Femur (tissue), 1 donor: ENCODE results near the gene FCRL2.

Experiments used
- DNase-seq: peaks from one replicate; pipeline ENCODE4 v3.0.0-alpha.2; 2017

FCRL2 gene, protein sequence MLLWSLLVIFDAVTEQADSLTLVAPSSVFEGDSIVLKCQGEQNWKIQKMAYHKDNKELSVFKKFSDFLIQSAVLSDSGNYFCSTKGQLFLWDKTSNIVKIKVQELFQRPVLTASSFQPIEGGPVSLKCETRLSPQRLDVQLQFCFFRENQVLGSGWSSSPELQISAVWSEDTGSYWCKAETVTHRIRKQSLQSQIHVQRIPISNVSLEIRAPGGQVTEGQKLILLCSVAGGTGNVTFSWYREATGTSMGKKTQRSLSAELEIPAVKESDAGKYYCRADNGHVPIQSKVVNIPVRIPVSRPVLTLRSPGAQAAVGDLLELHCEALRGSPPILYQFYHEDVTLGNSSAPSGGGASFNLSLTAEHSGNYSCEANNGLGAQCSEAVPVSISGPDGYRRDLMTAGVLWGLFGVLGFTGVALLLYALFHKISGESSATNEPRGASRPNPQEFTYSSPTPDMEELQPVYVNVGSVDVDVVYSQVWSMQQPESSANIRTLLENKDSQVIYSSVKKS

GRCh38 chr1:157776971-157777391, at the start of gene FCRL2:
Gene FCRL2, minus strand, starts transcription at chr1:157777132. Its CDS starts 59 bp downstream, at chr1:157777073.
- DNase-seq = no peak

- DNase-seq = no peak
Observed at GRCh38 chr1:157820299-157820698, 43.4 kb upstream of the FCRL2 start.

DNA sequence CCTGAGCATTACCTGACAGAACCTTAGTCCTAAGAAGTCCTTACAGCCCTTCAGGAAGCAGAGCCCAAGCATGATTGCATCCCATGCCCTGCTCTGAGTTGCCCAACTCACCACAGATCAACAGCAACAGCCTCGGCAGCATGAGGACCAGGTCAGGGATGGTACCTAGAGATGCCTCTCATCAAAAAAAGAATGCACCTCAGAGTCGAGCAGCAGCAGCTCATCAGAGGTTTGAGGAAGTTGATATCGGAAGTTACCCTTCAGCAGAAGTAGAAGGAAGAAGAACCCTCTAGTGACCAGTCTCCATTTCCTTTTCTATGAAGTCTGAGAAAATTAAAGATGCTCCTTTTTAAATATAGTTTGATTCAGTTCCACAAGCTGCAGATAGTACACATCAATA, 43.0 kb upstream of the FCRL2 start, which contains the start of gene FCRL1:
Gene FCRL1 (minus strand): TSS at position 225 of the 400 bp plus-strand sequence. CDS start 83 bp downstream, at position 142.
- no peak for DNase-seq

GRCh38 chr1:157819215-157819614, 42.3 kb upstream of the FCRL2 start:
- DNase-seq = no peak

DNA sequence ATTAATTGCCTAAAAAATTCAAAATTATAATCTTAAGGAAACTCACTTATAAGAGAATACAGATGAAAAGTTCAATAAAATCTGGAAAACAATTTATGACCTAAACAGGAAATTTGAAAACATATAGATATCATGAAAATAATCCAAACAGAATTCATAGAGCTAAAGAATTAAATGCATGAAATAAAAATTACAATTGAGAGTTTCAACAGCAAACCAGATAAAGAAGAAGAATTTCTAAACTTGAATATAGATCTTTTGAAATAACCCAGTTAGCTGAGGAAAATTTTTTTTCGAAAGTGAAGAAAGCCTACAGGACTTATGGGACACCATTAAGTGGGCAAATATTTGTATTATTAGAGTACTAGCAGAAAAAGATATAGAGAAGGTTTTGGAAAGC, 36.3 kb upstream of the FCRL2 start:
- no peak for DNase-seq

GRCh38 chr1:157806431-157807149, 29.7 kb upstream of the FCRL2 start:
- DNase-seq = no peak

- no peak for DNase-seq
Observed at GRCh38 chr1:157803851-157804250, 26.9 kb upstream of the FCRL2 start.

DNA sequence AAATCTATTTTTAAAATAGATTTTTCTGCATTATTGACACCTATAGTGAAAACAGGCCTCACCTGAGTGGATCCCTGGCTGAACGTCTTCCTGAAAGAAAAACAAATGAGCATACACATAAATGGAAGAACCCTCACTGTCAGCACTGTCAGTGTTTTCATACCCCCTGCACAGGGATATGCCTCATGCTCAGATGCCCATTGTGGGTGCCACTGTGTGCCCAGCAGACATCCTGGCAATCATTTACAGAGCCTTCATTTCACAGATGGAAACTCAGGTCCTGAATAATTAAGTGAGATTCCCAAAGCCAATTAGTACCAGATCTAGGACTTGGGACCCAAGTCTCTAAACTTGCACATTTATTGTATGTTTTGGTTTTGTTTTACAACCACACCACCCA, 23.1 kb upstream of the FCRL2 start:
- no peak for DNase-seq

DNA sequence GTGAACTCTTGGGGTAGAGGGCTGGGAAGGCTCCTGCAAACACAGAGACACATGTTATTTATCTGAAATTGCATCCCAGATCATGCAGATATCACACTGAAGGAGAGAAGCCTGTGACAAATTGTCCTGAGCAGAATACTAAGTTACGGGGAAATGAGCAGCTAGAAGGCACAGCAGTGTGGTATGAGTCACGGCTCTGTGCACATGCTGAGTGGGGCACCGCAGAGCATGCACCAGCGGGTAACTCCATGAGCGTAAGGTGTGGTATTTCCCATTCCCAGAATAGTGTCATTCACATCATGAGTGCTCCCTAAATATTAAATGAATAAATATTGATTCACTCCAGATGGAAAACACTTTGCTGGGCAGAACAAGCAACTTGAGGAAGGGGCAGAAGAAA, 21.3 kb upstream of the FCRL2 start:
- no peak for DNase-seq

DNA sequence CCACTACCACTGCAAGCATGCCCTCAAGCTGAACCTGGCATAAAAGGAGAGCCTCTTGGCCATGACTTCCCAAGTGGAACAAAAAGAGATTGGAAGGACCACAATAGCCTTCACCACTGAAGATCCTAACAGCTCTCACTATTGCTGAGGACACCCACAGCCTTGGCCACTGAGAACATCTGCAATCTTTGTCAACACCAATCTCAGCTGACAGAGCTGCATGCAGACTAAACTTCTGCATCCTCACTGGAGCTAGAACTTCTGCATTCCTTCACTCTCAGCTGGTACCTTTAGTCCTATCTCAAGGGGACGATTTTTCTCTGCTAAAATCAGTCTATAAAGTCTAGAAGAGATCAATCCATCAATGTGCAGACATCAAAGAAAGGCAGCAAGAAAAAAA, 8.3 kb upstream of the FCRL2 start:
- no peak for DNase-seq

DNA sequence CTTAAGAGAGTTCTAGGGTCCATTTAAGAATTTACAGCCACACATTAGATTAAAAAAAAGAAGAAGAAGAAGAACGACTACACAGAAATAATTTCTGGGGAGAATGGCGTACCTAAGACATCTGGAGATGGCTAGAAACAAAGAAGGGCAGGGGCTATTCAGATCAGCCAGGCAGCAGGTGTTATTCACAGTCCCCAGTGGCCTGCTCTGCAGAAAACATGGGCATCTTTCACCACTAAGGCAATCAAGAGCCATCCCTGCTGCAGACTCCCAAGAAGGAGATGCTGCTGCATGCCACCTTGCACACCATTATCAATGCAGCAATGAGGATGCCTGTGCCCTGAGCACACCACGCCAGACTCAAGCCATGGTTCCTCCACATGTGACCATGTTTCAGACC, 7.9 kb upstream of the FCRL2 start:
- no peak for DNase-seq

- no peak for DNase-seq
Observed at GRCh38 chr1:157782931-157783330, 6.0 kb upstream of the FCRL2 start.

GRCh38 chr1:157781048-157781447, 4.1 kb upstream of the FCRL2 start:
- DNase-seq = no peak

DNA sequence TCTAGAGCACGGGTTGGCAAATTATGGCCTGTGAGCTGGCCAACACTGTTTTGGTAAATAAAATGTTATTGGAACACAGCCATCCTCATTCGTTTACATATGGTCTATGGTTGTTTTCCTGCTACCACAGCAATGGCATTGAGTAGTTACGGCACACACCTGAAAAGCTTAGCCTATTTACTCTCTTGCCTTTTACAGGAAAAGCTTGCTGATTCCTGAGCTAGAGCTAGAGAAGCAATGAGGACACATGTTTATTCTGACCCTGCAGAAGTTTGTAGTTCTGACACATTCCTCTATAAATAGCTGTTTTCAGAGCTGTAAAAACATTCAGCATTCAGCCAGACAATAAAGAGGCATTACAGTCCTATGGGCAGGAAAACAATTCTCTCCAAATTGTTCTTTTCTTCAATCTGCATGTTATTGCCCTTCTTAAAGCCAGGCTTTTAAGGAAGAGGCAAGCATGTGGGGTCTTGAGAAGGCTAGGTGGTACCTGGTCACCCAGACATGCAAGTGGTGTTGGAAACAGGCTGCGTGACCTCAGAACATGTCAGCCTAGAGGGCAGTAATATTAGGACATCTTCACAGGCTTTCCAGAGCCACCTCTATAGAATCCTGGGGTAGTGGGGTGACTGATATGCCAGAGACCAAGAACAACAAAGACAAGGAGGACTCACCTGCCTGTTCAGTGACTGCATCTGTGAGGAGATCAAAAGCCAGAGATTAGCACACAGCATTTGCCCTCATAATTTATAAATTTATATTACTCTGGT, 1.6 kb downstream of the FCRL2 start:
- DNase-seq = no peak

- DNase-seq = no peak
Observed at GRCh38 chr1:157774412-157774811, 2.5 kb downstream of the FCRL2 start.

DNA sequence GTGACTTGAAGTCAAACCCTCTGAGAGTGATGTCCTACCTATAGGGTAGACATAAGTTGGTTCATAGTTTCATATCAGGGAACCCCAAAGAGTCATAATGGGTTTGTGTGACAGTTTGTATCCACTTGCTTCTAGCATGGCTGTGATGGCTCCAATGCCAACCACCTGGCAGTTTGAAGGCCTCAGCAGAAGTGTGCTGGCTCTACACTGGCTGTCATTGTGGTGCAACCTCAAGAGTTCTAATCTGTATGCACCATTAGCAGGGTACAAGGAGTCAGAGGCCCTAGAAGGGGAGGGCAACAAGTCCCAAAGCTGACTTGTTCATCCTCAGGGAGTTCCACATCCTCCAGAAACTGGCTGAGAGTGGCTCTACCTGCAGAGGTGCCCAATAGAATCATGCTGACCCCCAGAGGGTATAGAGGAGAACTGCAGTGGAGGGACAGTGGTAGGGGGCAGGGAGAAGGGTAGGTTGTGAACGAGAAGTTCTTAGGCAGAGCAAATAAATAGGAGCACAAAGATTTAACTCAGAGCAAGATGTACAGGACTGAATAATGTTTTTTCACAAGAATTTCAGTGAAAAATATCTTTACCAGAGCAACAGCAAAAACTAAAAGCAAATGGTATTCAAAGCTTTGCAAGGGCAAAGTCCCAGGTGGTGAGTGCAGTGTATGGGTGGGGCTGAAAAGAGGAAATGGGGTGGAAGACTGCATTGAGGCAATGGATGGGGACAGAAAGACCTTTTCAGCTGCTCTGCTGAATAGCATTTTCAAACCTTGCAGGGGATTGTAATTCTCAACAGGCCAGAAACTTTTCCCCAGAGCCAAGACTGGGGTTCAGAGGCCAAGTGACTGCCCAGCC, 3.2 kb downstream of the FCRL2 start:
- DNase-seq = no peak

DNA sequence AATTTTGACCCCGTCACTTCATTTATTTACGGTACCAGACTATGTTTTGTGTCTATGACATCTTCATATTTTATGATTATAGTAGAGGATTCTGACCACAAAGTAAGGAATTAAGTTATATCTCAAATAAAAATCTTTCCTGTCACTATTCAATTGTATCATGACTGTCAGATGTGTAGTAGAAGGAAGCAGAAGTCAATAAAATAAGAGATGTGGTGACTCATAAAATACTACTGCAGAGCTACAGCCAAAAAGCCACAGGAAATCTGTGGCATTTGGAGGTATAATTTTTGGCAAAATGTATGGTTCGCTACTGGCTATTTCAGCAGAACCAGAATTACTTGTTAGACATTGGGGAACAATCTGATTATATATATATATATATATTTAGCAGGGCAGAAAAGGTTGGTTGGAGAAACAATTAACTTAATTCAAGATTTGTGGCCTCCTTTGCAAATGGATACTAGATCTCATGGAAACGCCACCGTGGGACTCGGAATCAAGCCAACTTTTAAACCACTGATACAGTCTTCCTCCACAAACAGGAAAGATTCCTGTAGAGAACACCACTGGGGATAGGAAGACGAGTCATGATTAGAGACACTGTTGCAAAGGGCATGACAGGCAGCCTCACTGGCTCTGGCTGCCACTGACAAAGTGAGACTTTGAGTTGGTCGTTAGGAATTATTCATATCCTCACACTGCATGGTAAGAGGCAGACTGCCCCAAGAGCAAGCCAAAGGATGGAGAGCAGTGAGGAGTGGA, 5.1 kb downstream of the FCRL2 start:
- no peak for DNase-seq

- DNase-seq = no peak
Observed at GRCh38 chr1:157770442-157771043, 6.4 kb downstream of the FCRL2 start.

DNA sequence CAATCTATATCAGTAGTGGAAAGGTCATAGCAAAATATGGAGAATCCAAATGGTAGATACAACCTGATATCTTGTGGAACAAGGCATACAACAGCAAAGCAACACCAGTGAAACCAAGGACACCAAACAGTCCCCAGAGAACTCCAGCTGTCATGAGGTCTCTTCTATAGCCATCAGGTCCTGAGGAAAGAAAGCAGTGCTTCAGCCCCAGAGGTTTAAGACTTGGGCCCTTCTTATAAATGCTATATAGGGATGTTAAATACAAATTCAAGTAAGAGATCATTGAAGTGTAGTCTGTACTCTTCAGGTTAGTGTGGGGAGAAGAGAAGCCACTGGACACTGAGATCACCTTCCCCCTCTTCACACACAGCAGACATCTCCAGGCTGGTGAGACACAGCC, 10.1 kb downstream of the FCRL2 start:
- DNase-seq = no peak

- no peak for DNase-seq
Observed at GRCh38 chr1:157758018-157758417, 18.9 kb downstream of the FCRL2 start.

- DNase-seq = no peak
Observed at GRCh38 chr1:157753611-157754010, 23.3 kb downstream of the FCRL2 start.
